Cerebellar nuclear complex (tissue), 1 donor: ENCODE measurements around the gene WDCP.
A peak's percentile ranks its signal among the peaks of the same experiment; 100 is the strongest.
"Not testable (repeated sequence)": the region's sequence is repeated elsewhere in the genome, so short reads cannot be mapped to it uniquely, and the experiment has no call there.

Experiments used
- DNase-seq, 2 experiments: peaks; one replicate each; lab custom pipeline; 2025; lab: John Stamatoyannopoulos, UW

Gene WDCP

GRCh38 chr2:24046930-24047702 is at the start of gene WDCP:
Gene WDCP (minus strand): TSS chr2:24047391. CDS start chr2:24039494, 7,897 bp downstream.
- peak; percentile 87 to 97 for DNase-seq

- not testable (repeated sequence) for DNase-seq
These were observed 48.0 kb upstream of the WDCP start for GRCh38 chr2:24095171-24095677.

GRCh38 chr2:24093270-24093669 is 46.1 kb upstream of the WDCP start:
- DNase-seq, result not testable (repeated sequence)

- DNase-seq, result no peak
These were observed 41.7 kb upstream of the WDCP start for GRCh38 chr2:24088821-24089359.

- no peak for DNase-seq
These were observed 39.8 kb upstream of the WDCP start for GRCh38 chr2:24087032-24087431.

GRCh38 chr2:24086241-24086640 is 39.0 kb upstream of the WDCP start:
- no peak for DNase-seq

- no peak for DNase-seq
These were observed 38.0 kb upstream of the WDCP start for GRCh38 chr2:24085200-24085489.

GRCh38 chr2:24084386-24085199 is 37.4 kb upstream of the WDCP start, which contains the start of gene TP53I3:
Gene TP53I3 (minus strand): TSS chr2:24084834. CDS start chr2:24084326, 508 bp downstream.
- peak in 1 of 2 experiments; percentile 4 for DNase-seq

GRCh38 chr2:24083567-24084385 is 36.6 kb upstream of the WDCP start:
- DNase-seq, result no peak

- no peak for DNase-seq
These were observed 35.8 kb upstream of the WDCP start for GRCh38 chr2:24082787-24083566.

- no peak for DNase-seq
These were observed 33.5 kb upstream of the WDCP start for GRCh38 chr2:24080701-24081100.

GRCh38 chr2:24077879-24078278 is 30.7 kb upstream of the WDCP start:
- no peak for DNase-seq

GRCh38 chr2:24077535-24077877 is 30.3 kb upstream of the WDCP start:
- DNase-seq, result no peak

GRCh38 chr2:24076849-24077534 is 29.8 kb upstream of the WDCP start:
- no peak for DNase-seq

- DNase-seq, result peak; percentile 95
These were observed 29.0 kb upstream of the WDCP start, which contains the start of gene SF3B6 for GRCh38 chr2:24075915-24076848. Gene SF3B6 (minus strand): TSS chr2:24076326. CDS start chr2:24076229, 97 bp downstream.

GRCh38 chr2:24075259-24075658 is 28.1 kb upstream of the WDCP start:
- no peak for DNase-seq

GRCh38 chr2:24073816-24074215 is 26.6 kb upstream of the WDCP start:
- no peak for DNase-seq

- no peak for DNase-seq
These were observed 25.1 kb upstream of the WDCP start for GRCh38 chr2:24072259-24072658.

GRCh38 chr2:24065341-24065740 is 18.1 kb upstream of the WDCP start:
- no peak for DNase-seq
